GM12865 (cell line): ENCODE results near the gene NXPH2.

ENCODE experiments used
- DNase-seq: peaks from one replicate; pipeline ENCODE4 v3.0.0; 2010; ENCODE audit warnings: low read depth
- H3K4me3 ChIP-seq: 2 replicates; pipeline ENCODE4 v1.5.1; 2011; ENCODE audit warnings: mild to moderate bottlenecking, low read depth, low read length, control low read depth
- CTCF ChIP-seq: IDR thresholded peaks from 2 replicates; pipeline ENCODE4 v1.5.1; 2011; ENCODE audit warnings: low read length, control low read depth, low read depth, inconsistent platforms; ENCODE audit not compliant: insufficient read depth; ENCODE audit errors: missing control alignments

The NXPH2 gene

GRCh38 chr2:138763971-138764370 lies 16.2 kb downstream of the NXPH2 start:
- H3K4me3 ChIP-seq: no peak overlapping the region
- no peak for TF ChIP-seq CTCF
- no peak for DNase-seq

- TF ChIP-seq CTCF: no peak
- no peak for DNase-seq
These were observed 17.7 kb downstream of the NXPH2 start for GRCh38 chr2:138762533-138762932.

GRCh38 chr2:138760676-138761075 lies 19.5 kb downstream of the NXPH2 start:
- TF ChIP-seq CTCF: no peak
- no peak for DNase-seq
- H3K4me3 ChIP-seq: no peak overlapping the region

More at GRCh38 chr2:138762533-138762932, 17.7 kb downstream of the NXPH2 start:
- H3K4me3 ChIP-seq: no peak overlapping the region

- no peak for DNase-seq
- no peak overlapping the region for H3K4me3 ChIP-seq
- TF ChIP-seq CTCF: no peak
These were observed 22.8 kb downstream of the NXPH2 start for GRCh38 chr2:138757384-138757783.

GRCh38 chr2:138752197-138752956 lies 27.8 kb downstream of the NXPH2 start:
- no peak overlapping the region for H3K4me3 ChIP-seq
- TF ChIP-seq CTCF: no peak
- DNase-seq: no peak

- DNase-seq: no peak
- TF ChIP-seq CTCF: no peak
- no peak overlapping the region for H3K4me3 ChIP-seq
These were observed 35.5 kb downstream of the NXPH2 start for GRCh38 chr2:138744713-138745112.

GRCh38 chr2:138742441-138743057 lies 37.6 kb downstream of the NXPH2 start:
- no peak for TF ChIP-seq CTCF
- no peak for DNase-seq
- H3K4me3 ChIP-seq: no peak overlapping the region
